Mesodermal cell (in vitro differentiated cells): ENCODE measurements around the gene UCP3.

Source experiments
- H3K27ac ChIP-seq: 2 replicates; pipeline ENCODE4 v1.7.0; 2013; ENCODE audit warnings: mild to moderate bottlenecking, low read depth, low read length, moderate library complexity; ENCODE audit not compliant: severe bottlenecking
- H3K36me3 ChIP-seq: 2 replicates; pipeline ENCODE4 v1.7.1; 2013; ENCODE audit warnings: mild to moderate bottlenecking, low read length, moderate library complexity; ENCODE audit not compliant: control insufficient read depth, insufficient read depth
- H3K4me1 ChIP-seq: one replicate; pipeline ENCODE4 v1.7.1; 2013; ENCODE audit warnings: mild to moderate bottlenecking, low read length; ENCODE audit not compliant: insufficient read depth, control insufficient read depth, poor library complexity, severe bottlenecking
- H3K4me3 ChIP-seq: 2 replicates; pipeline ENCODE4 v1.7.0; 2013; ENCODE audit warnings: low read length, control low read depth, mild to moderate bottlenecking; ENCODE audit not compliant: insufficient read depth, poor library complexity, severe bottlenecking; ENCODE audit errors: extremely low read depth
- H3K9me3 ChIP-seq: 2 replicates; pipeline ENCODE4 v1.7.1; 2013; ENCODE audit warnings: mild to moderate bottlenecking, low read length, moderate library complexity; ENCODE audit not compliant: control insufficient read depth
- WGBS, 2 experiments: methylation state at CpG; one replicate each; pipeline ENCODE4 v1.1.5; 2013; ENCODE audit warnings: missing lambda C conversion rate in 2 of 2; ENCODE audit not compliant: insufficient coverage in 2 of 2; 5-methylcytosine and 5-hydroxymethylcytosine counted together

The UCP3 gene

DNA sequence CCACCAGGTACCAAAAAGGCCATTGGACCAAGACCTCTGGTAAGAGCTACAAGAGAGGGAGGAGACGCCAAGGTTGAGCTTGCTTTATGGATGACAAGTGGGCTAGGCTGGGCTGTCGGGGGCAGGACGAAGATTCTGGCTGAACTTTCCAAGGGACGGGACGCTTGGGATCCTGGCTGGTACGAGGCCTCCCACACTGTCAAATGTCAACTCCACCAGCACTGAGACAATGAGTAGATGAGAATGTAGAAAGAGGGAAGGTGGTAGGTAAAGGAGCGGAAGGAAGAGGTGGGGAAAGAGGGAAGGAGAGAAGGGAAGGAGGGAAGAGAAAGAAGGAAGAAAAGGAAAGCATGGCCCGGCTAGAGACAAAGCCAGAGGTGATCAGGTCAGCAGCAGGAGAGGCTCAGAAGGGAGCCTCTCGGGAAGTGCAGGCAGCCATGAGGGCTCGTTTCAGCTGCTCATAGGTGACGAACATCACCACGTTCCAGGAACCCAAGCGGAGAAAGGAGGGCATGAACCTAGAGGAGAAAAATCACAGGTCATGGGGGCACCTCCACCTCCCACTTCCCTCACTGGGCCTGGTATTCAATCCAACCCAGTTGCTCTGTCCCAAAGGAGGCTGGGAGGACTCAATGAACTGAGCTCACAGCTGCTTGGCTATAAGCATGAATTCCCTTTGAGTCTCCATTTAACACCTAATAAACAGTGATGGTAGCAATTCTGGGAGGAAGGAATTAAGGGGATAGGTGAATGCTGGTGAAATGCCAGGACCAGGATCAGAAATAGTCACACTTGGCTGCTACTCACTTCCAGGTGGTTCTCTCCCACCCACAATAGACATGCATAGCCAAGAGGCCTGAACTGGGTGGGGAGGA is 34.0 kb downstream of the UCP3 start:
- Histone ChIP-seq H3K4me1 (no peaks in the 10 kb centered on the region), H3K4me3 (no peak overlapping the region), H3K9me3 (no peaks in the 10 kb centered on the region), H3K36me3 (peaks cover 46% of the 10 kb centered on the region), H3K27ac (no peak overlapping the region)
- 91 to 97% methylated on average over 10 to 11 of the region's 13 CpGs for WGBS, 2 experiments

- no peak overlapping the region for H3K27ac ChIP-seq
- WGBS, 2 experiments = 95 to 98% methylated on average over 4 to 11 of the region's 11 CpGs
- H3K9me3 ChIP-seq = no peaks in the 10 kb centered on the region
- H3K36me3 ChIP-seq = peaks cover 36% of the 10 kb centered on the region
- no peaks in the 10 kb centered on the region for H3K4me1 ChIP-seq
- no peak overlapping the region for H3K4me3 ChIP-seq
These were observed 36.0 kb downstream of the UCP3 start for GRCh38 chr11:73972620-73973449.

DNA sequence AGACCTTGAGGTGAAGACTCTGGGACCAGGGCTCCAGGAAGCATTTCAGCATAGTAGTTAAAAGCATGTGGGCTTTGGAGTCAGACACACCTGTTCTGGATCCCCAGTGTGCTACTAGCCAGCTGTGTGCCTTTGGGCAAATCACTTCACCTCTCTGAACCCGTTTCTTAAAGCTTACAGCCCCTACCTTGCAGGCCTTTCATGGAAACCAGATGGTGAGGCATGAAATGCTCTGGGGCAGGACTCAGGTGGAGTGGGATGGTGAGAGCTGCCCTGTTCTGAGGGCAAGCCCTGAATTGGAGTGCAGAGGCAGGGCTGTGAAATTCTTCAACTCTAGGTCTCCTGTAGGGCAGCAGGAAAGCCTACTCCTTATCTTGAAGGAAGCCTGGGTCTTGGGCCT is 36.7 kb downstream of the UCP3 start:
- Histone ChIP-seq H3K4me1 (no peaks in the 10 kb centered on the region), H3K9me3 (no peaks in the 10 kb centered on the region), H3K27ac (no peak overlapping the region), H3K36me3 (peaks cover 29% of the 10 kb centered on the region), H3K4me3 (no peak overlapping the region)
- WGBS, 2 experiments = 80% methylated on average over 1 of the region's 1 CpG; no CpG with 5 or more reads in 1 of the 2 experiments

GRCh38 chr11:73971175-73971719 is 37.6 kb downstream of the UCP3 start:
- Histone ChIP-seq H3K36me3 (peaks cover 20% of the 10 kb centered on the region), H3K9me3 (no peaks in the 10 kb centered on the region), H3K4me3 (no peak overlapping the region), H3K4me1 (no peaks in the 10 kb centered on the region), H3K27ac (no peak overlapping the region)
- WGBS, 2 experiments = 90 to 96% methylated on average over 4 of the region's 6 CpGs

DNA sequence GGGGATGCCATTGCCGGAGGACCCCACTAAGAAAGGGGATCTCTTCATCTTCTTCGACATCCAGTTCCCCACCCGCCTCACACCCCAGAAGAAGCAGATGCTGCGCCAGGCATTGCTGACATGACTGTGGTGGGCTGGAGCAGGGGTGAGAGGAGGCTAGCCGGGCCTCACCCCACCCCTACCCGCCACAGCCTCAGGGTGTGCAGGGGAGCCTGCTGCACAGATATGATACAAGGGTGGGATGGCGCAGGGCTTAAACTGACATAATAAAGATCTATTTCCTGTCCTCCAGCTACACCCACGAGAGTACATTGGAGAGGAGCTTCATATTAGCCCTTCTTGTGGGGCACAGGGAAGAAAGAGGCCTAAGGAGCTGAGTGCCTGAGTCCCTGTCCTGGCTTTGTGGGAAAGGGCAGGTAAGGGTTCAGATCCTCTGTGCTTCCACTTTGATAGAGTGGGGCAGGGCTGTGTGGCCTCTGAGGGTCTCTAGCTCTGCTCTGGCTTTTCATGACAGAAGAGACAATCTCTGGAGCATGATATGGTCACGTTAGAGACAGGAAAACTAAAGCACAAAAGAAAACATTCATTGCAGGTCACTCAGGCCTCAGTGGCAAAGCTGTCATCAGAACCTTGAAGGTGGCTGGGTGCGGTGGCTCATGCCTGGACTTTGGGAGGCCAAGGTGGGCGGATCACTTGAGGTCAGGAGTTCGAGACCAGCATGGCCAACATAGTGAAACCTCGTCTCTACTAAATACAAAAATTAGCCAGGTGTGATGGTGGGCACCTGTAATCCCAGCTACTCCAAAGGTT is 38.7 kb downstream of the UCP3 start:
- WGBS, 2 experiments = 88 to 89% methylated on average over 6 to 8 of the region's 13 CpGs

GRCh38 chr11:73969091-73969490 is 39.8 kb downstream of the UCP3 start:
- no peaks in the 10 kb centered on the region for H3K36me3 ChIP-seq
- H3K9me3 ChIP-seq = no peaks in the 10 kb centered on the region
- no peak overlapping the region for H3K27ac ChIP-seq
- no peak overlapping the region for H3K4me3 ChIP-seq
- no peaks in the 10 kb centered on the region for H3K4me1 ChIP-seq
- WGBS, 2 experiments = 100% methylated on average over 1 of the region's 2 CpGs

More for the DNA sequence above, 38.7 kb downstream of the UCP3 start:
- Histone ChIP-seq H3K4me3 (no peak overlapping the region), H3K9me3 (no peaks in the 10 kb centered on the region), H3K27ac (peak overlapping the region; percentile 10), H3K36me3 (peaks cover 9% of the 10 kb centered on the region), H3K4me1 (no peaks in the 10 kb centered on the region)

GRCh38 chr11:73968356-73968966 is 40.4 kb downstream of the UCP3 start:
- 76 to 83% methylated on average over 10 of the region's 15 CpGs for WGBS, 2 experiments
- H3K27ac ChIP-seq = no peak overlapping the region
- no peaks in the 10 kb centered on the region for H3K4me1 ChIP-seq
- no peaks in the 10 kb centered on the region for H3K9me3 ChIP-seq
- no peaks in the 10 kb centered on the region for H3K36me3 ChIP-seq
- H3K4me3 ChIP-seq = no peak overlapping the region

GRCh38 chr11:73965764-73966121 is 43.1 kb downstream of the UCP3 start:
- Histone ChIP-seq H3K9me3 (no peaks in the 10 kb centered on the region), H3K4me1 (no peaks in the 10 kb centered on the region), H3K4me3 (no peak overlapping the region), H3K36me3 (no peaks in the 10 kb centered on the region), H3K27ac (no peak overlapping the region)
- WGBS, 2 experiments = 81 to 82% methylated on average over 2 of the region's 2 CpGs

DNA sequence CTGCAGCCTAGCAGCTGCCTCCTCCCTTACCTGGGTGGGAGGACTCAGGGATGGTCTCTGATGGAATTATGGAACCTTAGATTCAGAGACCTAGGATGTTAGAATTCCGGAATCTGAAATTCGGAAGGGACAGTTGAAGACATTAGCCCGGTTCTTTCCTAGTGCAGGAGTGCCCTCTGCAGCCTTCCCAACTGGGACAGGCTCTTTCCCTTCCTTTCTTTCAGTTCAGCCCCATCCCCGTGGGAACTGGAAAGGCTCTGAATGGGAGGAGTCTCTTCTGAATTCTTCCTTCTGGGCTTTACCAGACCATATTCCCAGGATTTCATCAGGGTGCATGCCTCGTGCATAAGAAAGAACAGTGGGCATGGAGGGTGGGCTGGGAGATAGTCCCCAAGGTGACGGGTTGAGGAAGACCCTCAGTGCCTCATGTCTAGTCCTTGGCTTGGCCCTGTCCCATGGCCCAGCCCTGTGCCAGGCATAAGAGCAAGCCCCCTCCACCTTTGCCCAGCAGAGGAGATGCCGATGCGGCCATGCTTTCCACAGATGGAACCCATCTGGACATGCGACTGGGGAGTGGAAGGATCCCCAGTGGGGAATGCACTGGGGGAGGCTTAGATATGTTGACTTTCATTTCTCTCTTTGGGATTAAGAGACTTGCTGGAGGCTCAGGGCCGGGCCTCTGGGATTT is 43.7 kb downstream of the UCP3 start:
- Histone ChIP-seq H3K36me3 (no peaks in the 10 kb centered on the region), H3K27ac (no peak overlapping the region), H3K9me3 (no peaks in the 10 kb centered on the region), H3K4me3 (no peak overlapping the region), H3K4me1 (no peaks in the 10 kb centered on the region)
- 71 to 82% methylated on average over 6 to 9 of the region's 10 CpGs for WGBS, 2 experiments
